HUES64 (cell line): ENCODE data around the gene CCDC6.
"Not testable (repeated sequence)": the region's sequence is repeated elsewhere in the genome, so short reads cannot be mapped to it uniquely, and the experiment has no call there.

Experiments used
- H3K27ac ChIP-seq: 2 replicates; pipeline ENCODE4 v1.7.0; 2013; ENCODE audit warnings: low read depth, low read length, inconsistent platforms
- H3K27me3 ChIP-seq: 2 replicates; pipeline ENCODE4 v1.6.1; 2013; ENCODE audit warnings: mild to moderate bottlenecking, low read length; ENCODE audit not compliant: insufficient read depth
- H3K36me3 ChIP-seq: 2 replicates; pipeline ENCODE4 v1.6.1; 2013; ENCODE audit warnings: mild to moderate bottlenecking, low read length; ENCODE audit not compliant: insufficient read depth
- H3K4me1 ChIP-seq: 2 replicates; pipeline ENCODE4 v1.6.1; 2013; ENCODE audit warnings: mild to moderate bottlenecking, low read length, moderate library complexity; ENCODE audit not compliant: insufficient read depth
- H3K4me3 ChIP-seq: 2 replicates; pipeline ENCODE4 v1.5.1; 2013; ENCODE audit warnings: mild to moderate bottlenecking, low read length, moderate library complexity
- H3K9ac ChIP-seq: 2 replicates; pipeline ENCODE4 v1.6.1; 2013; ENCODE audit warnings: mild to moderate bottlenecking, low read depth, low read length
- H3K9me3 ChIP-seq: 2 replicates; pipeline ENCODE4 v1.6.1; 2013; ENCODE audit warnings: low read depth, low read length; ENCODE audit not compliant: insufficient read depth
- WGBS: fragments of 150-250, 120-280 bp; methylation state at CpG from one replicate; pipeline ENCODE4 v1.1.7; 2013; ENCODE audit warnings: missing lambda C conversion rate; 5-methylcytosine and 5-hydroxymethylcytosine counted together

The CCDC6 gene

GRCh38 chr10:59894114-59894513 is 12.2 kb downstream of the CCDC6 start:
- H3K27me3 ChIP-seq = no peaks in the 10 kb centered on the region
- H3K4me3 ChIP-seq = no peak overlapping the region
- H3K9ac ChIP-seq = no peak overlapping the region
- WGBS = 81% methylated on average over 4 of the region's 4 CpGs
- no peaks in the 10 kb centered on the region for H3K9me3 ChIP-seq
- peaks cover 10% of the 10 kb centered on the region for H3K36me3 ChIP-seq
- peaks cover 30% of the 10 kb centered on the region for H3K4me1 ChIP-seq
- H3K27ac ChIP-seq = no peak overlapping the region

- Histone ChIP-seq H3K9me3 (no peaks in the 10 kb centered on the region), H3K36me3 (peaks cover 12% of the 10 kb centered on the region), H3K4me1 (peaks cover 34% of the 10 kb centered on the region), H3K27me3 (no peaks in the 10 kb centered on the region), H3K9ac (no peak overlapping the region), H3K27ac (no peak overlapping the region), H3K4me3 (no peak overlapping the region)
- WGBS = 95% methylated on average over 3 of the region's 3 CpGs
Observed at GRCh38 chr10:59892697-59893096, 13.7 kb downstream of the CCDC6 start.

- Histone ChIP-seq H3K36me3 (peaks cover 12% of the 10 kb centered on the region), H3K4me1 (peaks cover 39% of the 10 kb centered on the region), H3K27ac (no peak overlapping the region), H3K4me3 (no peak overlapping the region), H3K27me3 (no peaks in the 10 kb centered on the region), H3K9ac (no peak overlapping the region), H3K9me3 (no peaks in the 10 kb centered on the region)
- 91% methylated on average over 4 of the region's 4 CpGs for WGBS
Observed at GRCh38 chr10:59891936-59892335, 14.4 kb downstream of the CCDC6 start.

- Histone ChIP-seq H3K36me3 (peaks cover 12% of the 10 kb centered on the region), H3K27me3 (no peaks in the 10 kb centered on the region), H3K4me3 (no peak overlapping the region), H3K27ac (no peak overlapping the region), H3K9ac (no peak overlapping the region), H3K9me3 (no peaks in the 10 kb centered on the region), H3K4me1 (peaks cover 42% of the 10 kb centered on the region)
- WGBS = 91% methylated on average over 3 of the region's 3 CpGs
Observed at GRCh38 chr10:59891349-59891748, 15.0 kb downstream of the CCDC6 start.

- WGBS = 87% methylated on average over 4 of the region's 4 CpGs
- Histone ChIP-seq H3K36me3 (peaks cover 12% of the 10 kb centered on the region), H3K9me3 (no peaks in the 10 kb centered on the region), H3K27me3 (no peaks in the 10 kb centered on the region), H3K27ac (no peak overlapping the region), H3K9ac (no peak overlapping the region), H3K4me3 (no peak overlapping the region), H3K4me1 (peaks cover 51% of the 10 kb centered on the region)
Observed at GRCh38 chr10:59888781-59889435, 17.4 kb downstream of the CCDC6 start.

DNA sequence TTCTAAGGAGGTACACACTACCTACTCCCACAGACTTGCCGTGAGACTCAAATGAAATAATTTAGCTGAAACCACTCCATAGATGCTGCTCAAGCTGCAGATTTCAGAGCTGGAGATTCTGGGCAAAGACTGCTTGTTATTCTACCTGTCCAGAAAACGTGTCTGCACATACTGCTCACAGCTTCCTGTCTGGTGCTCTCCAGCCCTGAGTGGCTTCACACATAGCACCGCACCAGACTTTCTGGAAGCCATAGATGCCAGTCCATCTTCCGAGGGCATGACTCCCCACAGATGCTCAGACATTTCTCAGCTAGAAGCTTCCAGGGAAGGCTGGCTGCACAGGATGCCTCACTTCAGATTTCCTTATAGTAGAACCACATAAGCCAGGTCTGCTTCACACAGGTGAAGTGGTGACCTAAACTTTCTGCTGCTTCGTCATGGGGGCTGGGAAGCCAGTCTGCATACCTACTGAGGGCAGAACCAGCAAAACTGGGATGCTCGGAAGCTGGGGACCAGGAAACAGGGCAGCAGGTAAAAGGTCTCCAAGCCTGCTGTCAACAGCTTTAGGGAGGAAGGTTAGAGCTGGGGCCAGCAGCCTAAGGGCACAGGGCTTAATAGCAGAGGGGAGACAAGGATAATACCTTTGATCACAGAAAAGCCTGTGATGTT is 18.2 kb downstream of the CCDC6 start:
- no peaks in the 10 kb centered on the region for H3K27me3 ChIP-seq
- H3K9ac ChIP-seq = no peak overlapping the region
- H3K4me1 ChIP-seq = peaks cover 48% of the 10 kb centered on the region
- peaks cover 12% of the 10 kb centered on the region for H3K36me3 ChIP-seq
- WGBS = 91% methylated on average over 6 of the region's 6 CpGs
- no peaks in the 10 kb centered on the region for H3K9me3 ChIP-seq
- no peak overlapping the region for H3K27ac ChIP-seq
- no peak overlapping the region for H3K4me3 ChIP-seq

DNA sequence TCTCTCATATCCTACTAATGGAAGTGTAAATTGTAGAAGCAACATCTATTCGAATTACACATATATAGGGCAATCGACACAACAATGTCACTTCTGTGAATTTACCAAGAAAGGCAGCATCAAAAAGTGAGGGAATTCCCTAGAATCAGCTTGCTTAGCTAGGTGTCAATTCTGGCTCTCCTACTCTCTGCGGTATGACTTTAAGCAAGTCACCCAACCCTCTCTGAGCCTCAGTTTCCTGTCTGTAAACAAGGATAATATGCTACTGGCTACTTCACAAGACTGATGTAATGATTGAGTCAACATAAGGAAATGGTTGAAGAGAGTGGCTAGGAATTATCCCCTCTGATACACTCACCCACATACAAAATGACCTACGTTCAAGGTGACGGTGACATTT is 19.4 kb downstream of the CCDC6 start:
- H3K27ac ChIP-seq = no peak overlapping the region

GRCh38 chr10:59885430-59886134 is 20.8 kb downstream of the CCDC6 start:
- Histone ChIP-seq H3K9me3 (no peaks in the 10 kb centered on the region), H3K9ac (no peak overlapping the region), H3K27me3 (no peaks in the 10 kb centered on the region), H3K36me3 (peaks cover 10% of the 10 kb centered on the region), H3K4me3 (no peak overlapping the region), H3K27ac (no peak overlapping the region), H3K4me1 (peaks cover 44% of the 10 kb centered on the region)
- 65% methylated on average over 7 of the region's 8 CpGs for WGBS

More for the DNA sequence above, 19.4 kb downstream of the CCDC6 start:
- Histone ChIP-seq H3K9ac (no peak overlapping the region), H3K27me3 (no peaks in the 10 kb centered on the region), H3K4me3 (no peak overlapping the region), H3K9me3 (no peaks in the 10 kb centered on the region), H3K36me3 (peaks cover 12% of the 10 kb centered on the region), H3K4me1 (peaks cover 38% of the 10 kb centered on the region)
- 86% methylated on average over 5 of the region's 5 CpGs for WGBS

DNA sequence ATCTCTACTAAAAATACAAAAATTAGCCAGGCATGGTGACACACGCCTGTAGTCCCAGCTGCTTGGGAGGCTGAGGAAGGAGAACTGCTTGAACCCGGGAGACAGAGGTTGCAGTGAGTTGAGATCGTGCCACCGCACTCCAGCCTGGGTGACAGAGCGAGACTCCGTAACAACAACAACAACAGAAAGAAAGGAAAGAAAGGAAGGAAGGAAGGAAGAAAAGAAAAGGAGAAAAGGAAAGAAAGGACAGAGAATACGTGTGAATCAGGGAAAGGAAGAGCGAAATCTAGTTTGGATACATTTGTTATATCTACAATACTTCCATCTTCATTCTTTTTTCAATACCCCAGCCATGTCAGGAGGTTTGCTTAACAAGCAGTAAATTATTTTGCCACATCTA is 21.5 kb downstream of the CCDC6 start:
- H3K36me3 ChIP-seq, H3K4me3 ChIP-seq, H3K9ac ChIP-seq, H3K27me3 ChIP-seq, H3K9me3 ChIP-seq, H3K27ac ChIP-seq: not testable (repeated sequence)
- peaks cover 45% of the 10 kb centered on the region for H3K4me1 ChIP-seq
- 96% methylated on average over 5 of the region's 8 CpGs for WGBS

- H3K27ac ChIP-seq = no peak overlapping the region
- no peaks in the 10 kb centered on the region for H3K9me3 ChIP-seq
- 67% methylated on average over 5 of the region's 6 CpGs for WGBS
- H3K27me3 ChIP-seq = no peaks in the 10 kb centered on the region
- peaks cover 42% of the 10 kb centered on the region for H3K4me1 ChIP-seq
- no peak overlapping the region for H3K4me3 ChIP-seq
- H3K9ac ChIP-seq = no peak overlapping the region
- H3K36me3 ChIP-seq = no peaks in the 10 kb centered on the region
Observed at GRCh38 chr10:59881640-59882039, 24.7 kb downstream of the CCDC6 start.

DNA sequence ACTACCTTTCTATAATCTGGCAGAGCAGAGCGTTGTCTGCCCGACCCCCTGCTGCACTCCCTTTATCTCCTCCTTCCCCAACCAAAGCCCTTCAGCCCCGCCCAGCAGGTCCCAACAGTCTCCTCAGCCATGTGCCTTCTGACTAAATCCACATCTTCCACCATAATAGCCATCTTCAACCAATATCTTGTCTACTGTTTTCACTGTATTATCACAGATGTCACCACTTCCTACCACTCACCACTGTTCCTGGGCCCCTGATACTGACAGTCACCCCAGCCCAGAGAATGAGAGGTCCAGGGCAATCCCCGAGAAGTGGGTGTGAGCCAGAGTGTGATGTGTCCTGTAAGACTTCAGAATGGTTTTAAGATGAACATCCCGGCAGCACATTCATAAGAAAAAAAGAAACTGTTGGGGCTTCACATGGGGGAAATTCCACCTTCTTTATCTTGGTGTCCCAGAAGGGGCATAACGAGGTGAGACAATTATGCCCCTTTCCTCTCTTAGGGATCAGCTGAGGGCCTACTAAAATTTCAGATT is 25.3 kb downstream of the CCDC6 start:
- H3K27me3 ChIP-seq = no peaks in the 10 kb centered on the region
- no peaks in the 10 kb centered on the region for H3K9me3 ChIP-seq
- no peak overlapping the region for H3K4me3 ChIP-seq
- H3K4me1 ChIP-seq = peaks cover 39% of the 10 kb centered on the region
- H3K36me3 ChIP-seq = no peaks in the 10 kb centered on the region
- H3K27ac ChIP-seq = no peak overlapping the region
- 80% methylated on average over 6 of the region's 6 CpGs for WGBS
- no peak overlapping the region for H3K9ac ChIP-seq
